Stimulated activated naive B cell treated with anti-CD40 and anti-IgM and Interleukin-4, amounts not matched to agents 10 μg/mL and 1 μg/mL and 100 μg/mL, for 72 hours (primary cell): ENCODE measurements around the gene OARD1.
A peak's percentile ranks its signal among the peaks of the same experiment; 100 is the strongest.
"Not testable (repeated sequence)": the region's sequence is repeated elsewhere in the genome, so short reads cannot be mapped to it uniquely, and the experiment has no call there.

Source experiments
- ATAC-seq, 2 donors: fragments of 150-1000 bp; cut with Tn5 transposase; replicated peaks; 2 replicates each; pipeline ENCODE4 v1.10.0; 2021; ENCODE audit warnings: moderate library complexity in 1 of 2
- DNase-seq: peaks from one replicate; pipeline ENCODE4 v3.0.0; 2021
- H3K27ac Mint-ChIP-seq: one replicate; pipeline ENCODE4 v1.8.0; 2022; ENCODE audit warnings: mild to moderate bottlenecking, mixed read lengths
- H3K27me3 Mint-ChIP-seq, 2 donors: one replicate each; pipeline ENCODE4 v1.8.0; 2022; ENCODE audit warnings: mixed read lengths in 2 of 2
- H3K36me3 Mint-ChIP-seq, 2 donors: one replicate each; pipeline ENCODE4 v1.8.0; 2022; ENCODE audit warnings: mixed read lengths in 2 of 2, mild to moderate bottlenecking in 1 of 2
- H3K4me1 Mint-ChIP-seq, 2 donors: one replicate each; pipeline ENCODE4 v1.8.0; 2022; ENCODE audit warnings: mixed read lengths in 2 of 2, mild to moderate bottlenecking in 1 of 2
- H3K4me3 Mint-ChIP-seq, 2 donors: one replicate each; pipeline ENCODE4 v1.8.0; 2022; ENCODE audit warnings: mild to moderate bottlenecking in 2 of 2, mixed read lengths in 2 of 2, moderate library complexity in 1 of 2
- H3K9me3 Mint-ChIP-seq, 2 donors: one replicate each; pipeline ENCODE4 v1.8.0; 2022; ENCODE audit warnings: mixed read lengths in 2 of 2, mild to moderate bottlenecking in 1 of 2

OARD1 gene

GRCh38 chr6:41036601-41037000 lies 35.6 kb downstream of the OARD1 start:
- H3K9me3 Mint-ChIP-seq, result no peaks in the 10 kb centered on the region
- no peak overlapping the region for H3K27ac Mint-ChIP-seq
- H3K4me1 Mint-ChIP-seq, result peaks cover 4 to 8% of the 10 kb centered on the region in 2 donors
- peaks cover 0 to 11% of the 10 kb centered on the region in 2 donors for H3K36me3 Mint-ChIP-seq
- H3K27me3 Mint-ChIP-seq, result no peaks in the 10 kb centered on the region
- no peak for DNase-seq
- no peak overlapping the region for H3K4me3 Mint-ChIP-seq
- ATAC-seq, result no peak

- DNase-seq (no peak), ATAC-seq (no peak)
- no peak overlapping the region for H3K4me3 Mint-ChIP-seq
- H3K4me1 Mint-ChIP-seq, result peaks cover 5 to 10% of the 10 kb centered on the region in 2 donors
- no peaks in the 10 kb centered on the region for H3K9me3 Mint-ChIP-seq
- no peak overlapping the region for H3K27ac Mint-ChIP-seq
- no peaks in the 10 kb centered on the region for H3K27me3 Mint-ChIP-seq
- H3K36me3 Mint-ChIP-seq, result peaks cover 0 to 11% of the 10 kb centered on the region in 2 donors
These were observed 36.0 kb downstream of the OARD1 start for GRCh38 chr6:41036186-41036585.

GRCh38 chr6:41033776-41034175 lies 38.4 kb downstream of the OARD1 start:
- peaks cover 8 to 12% of the 10 kb centered on the region in 2 donors for H3K4me1 Mint-ChIP-seq
- ATAC-seq (no peak), DNase-seq (no peak)
- no peak overlapping the region for H3K27ac Mint-ChIP-seq
- H3K9me3 Mint-ChIP-seq, result no peaks in the 10 kb centered on the region
- no peaks in the 10 kb centered on the region for H3K27me3 Mint-ChIP-seq
- no peak overlapping the region for H3K4me3 Mint-ChIP-seq
- H3K36me3 Mint-ChIP-seq, result peaks cover 0 to 7% of the 10 kb centered on the region in 2 donors

- H3K4me3 Mint-ChIP-seq, result no peak overlapping the region
- H3K27me3 Mint-ChIP-seq, result no peaks in the 10 kb centered on the region
- H3K4me1 Mint-ChIP-seq, result peaks cover 10 to 21% of the 10 kb centered on the region in 2 donors
- no peak for ATAC-seq
- H3K27ac Mint-ChIP-seq, result no peak overlapping the region
- H3K36me3 Mint-ChIP-seq, result peaks cover 0 to 7% of the 10 kb centered on the region in 2 donors
- H3K9me3 Mint-ChIP-seq, result no peaks in the 10 kb centered on the region
- DNase-seq, result no peak
These were observed 39.3 kb downstream of the OARD1 start for GRCh38 chr6:41032830-41033229.

- Mint-ChIP-seq H3K4me1 (peaks cover 20 to 30% of the 10 kb centered on the region in 2 donors), H3K27ac (peak overlapping the region; percentile 52), H3K4me3 (peak overlapping the region; percentile 84 to 91), H3K9me3 (no peaks in the 10 kb centered on the region), H3K36me3 (peaks cover 0 to 3% of the 10 kb centered on the region in 2 donors), H3K27me3 (no peaks in the 10 kb centered on the region)
- DNase-seq, result no peak
- peak; percentile 8 to 52 for ATAC-seq
These were observed 43.4 kb downstream of the OARD1 start for GRCh38 chr6:41028561-41029412.

GRCh38 chr6:41027799-41028560 lies 44.2 kb downstream of the OARD1 start:
- H3K27me3 Mint-ChIP-seq, result no peaks in the 10 kb centered on the region
- no peaks in the 10 kb centered on the region for H3K9me3 Mint-ChIP-seq
- H3K4me3 Mint-ChIP-seq, result peak overlapping the region; percentile 84 to 91
- peaks cover 20 to 30% of the 10 kb centered on the region in 2 donors for H3K4me1 Mint-ChIP-seq
- DNase-seq (peak; percentile 74), ATAC-seq (peak; percentile 88 to 89)
- H3K36me3 Mint-ChIP-seq, result no peaks in the 10 kb centered on the region
- H3K27ac Mint-ChIP-seq, result peak overlapping the region; percentile 88

GRCh38 chr6:41027241-41027640 lies 44.9 kb downstream of the OARD1 start:
- H3K4me3 Mint-ChIP-seq, result peak overlapping the region; percentile 84 to 91
- ATAC-seq (no peak), DNase-seq (no peak)
- peaks cover 20 to 30% of the 10 kb centered on the region in 2 donors for H3K4me1 Mint-ChIP-seq
- no peaks in the 10 kb centered on the region for H3K9me3 Mint-ChIP-seq
- no peaks in the 10 kb centered on the region for H3K36me3 Mint-ChIP-seq
- no peaks in the 10 kb centered on the region for H3K27me3 Mint-ChIP-seq
- peak overlapping the region; percentile 88 for H3K27ac Mint-ChIP-seq

- Mint-ChIP-seq H3K36me3 (no peaks in the 10 kb centered on the region), H3K4me3 (no peak overlapping the region), H3K4me1 (peaks cover 19 to 27% of the 10 kb centered on the region in 2 donors), H3K27me3 (no peaks in the 10 kb centered on the region), H3K27ac (no peak overlapping the region), H3K9me3 (no peaks in the 10 kb centered on the region)
- DNase-seq, result no peak
- ATAC-seq, result no peak
These were observed 46.1 kb downstream of the OARD1 start for GRCh38 chr6:41025966-41026530.

GRCh38 chr6:41023114-41023513 lies 49.0 kb downstream of the OARD1 start:
- ATAC-seq (no peak), DNase-seq (no peak)
- peaks cover 0 to 5% of the 10 kb centered on the region in 2 donors for H3K9me3 Mint-ChIP-seq
- no peak overlapping the region for H3K4me3 Mint-ChIP-seq
- peaks cover 0 to 3% of the 10 kb centered on the region in 2 donors for H3K27me3 Mint-ChIP-seq
- no peak overlapping the region for H3K27ac Mint-ChIP-seq
- peaks cover 3% of the 10 kb centered on the region in 2 donors for H3K36me3 Mint-ChIP-seq
- H3K4me1 Mint-ChIP-seq, result peaks cover 12% of the 10 kb centered on the region in 2 donors

GRCh38 chr6:41022294-41022693 lies 49.9 kb downstream of the OARD1 start:
- no peak overlapping the region for H3K4me3 Mint-ChIP-seq
- peaks cover 0 to 5% of the 10 kb centered on the region in 2 donors for H3K9me3 Mint-ChIP-seq
- ATAC-seq, result no peak
- H3K27me3 Mint-ChIP-seq, result peaks cover 0 to 4% of the 10 kb centered on the region in 2 donors
- peaks cover 4 to 5% of the 10 kb centered on the region in 2 donors for H3K4me1 Mint-ChIP-seq
- DNase-seq, result no peak
- H3K27ac Mint-ChIP-seq, result no peak overlapping the region
- peaks cover 3 to 4% of the 10 kb centered on the region in 2 donors for H3K36me3 Mint-ChIP-seq

- peaks cover 0 to 5% of the 10 kb centered on the region in 2 donors for H3K9me3 Mint-ChIP-seq
- H3K4me3 Mint-ChIP-seq, result no peak overlapping the region
- H3K27me3 Mint-ChIP-seq, result peaks cover 0 to 4% of the 10 kb centered on the region in 2 donors
- ATAC-seq, result no peak
- no peak overlapping the region for H3K27ac Mint-ChIP-seq
- peaks cover 0 to 2% of the 10 kb centered on the region in 2 donors for H3K4me1 Mint-ChIP-seq
- DNase-seq, result no peak
- peaks cover 3 to 4% of the 10 kb centered on the region in 2 donors for H3K36me3 Mint-ChIP-seq
These were observed 50.3 kb downstream of the OARD1 start for GRCh38 chr6:41021832-41022231.

- Mint-ChIP-seq H3K27me3 (peaks cover 0 to 4% of the 10 kb centered on the region in 2 donors), H3K36me3 (peaks cover 3 to 4% of the 10 kb centered on the region in 2 donors), H3K9me3 (peaks cover 0 to 5% of the 10 kb centered on the region in 2 donors), H3K4me1 (no peaks in the 10 kb centered on the region), H3K4me3 (no peak overlapping the region), H3K27ac (no peak overlapping the region)
- ATAC-seq (no peak), DNase-seq (no peak)
These were observed 54.5 kb downstream of the OARD1 start for GRCh38 chr6:41017663-41018062.

- DNase-seq, H3K4me3 Mint-ChIP-seq, ATAC-seq, H3K27me3 Mint-ChIP-seq, H3K27ac Mint-ChIP-seq, H3K36me3 Mint-ChIP-seq, H3K9me3 Mint-ChIP-seq, H3K4me1 Mint-ChIP-seq: not testable (repeated sequence)
These were observed 56.3 kb downstream of the OARD1 start for GRCh38 chr6:41015860-41016259.

- ATAC-seq (no peak), DNase-seq (no peak)
- H3K27ac Mint-ChIP-seq, result no peak overlapping the region
- H3K4me3 Mint-ChIP-seq, result no peak overlapping the region
- peaks cover 0 to 8% of the 10 kb centered on the region in 2 donors for H3K27me3 Mint-ChIP-seq
- H3K36me3 Mint-ChIP-seq, result peaks cover 3 to 4% of the 10 kb centered on the region in 2 donors
- peaks cover 0 to 2% of the 10 kb centered on the region in 2 donors for H3K9me3 Mint-ChIP-seq
- H3K4me1 Mint-ChIP-seq, result no peaks in the 10 kb centered on the region
These were observed 57.4 kb downstream of the OARD1 start for GRCh38 chr6:41014780-41015179.
